Mucosa of descending colon (tissue), 3 donors: Measurements from ENCODE around the gene PSAPL1. TPM values are rescaled to one million over a fixed set of nuclear protein-coding genes. Genes with fewer than 3 reads are reported as not detected.

Source experiments
- ATAC-seq: fragments of 200-7000 bp; cut with Tn5 transposase; one replicate; pipeline ENCODE4 v1.9.1; 2020; ENCODE audit warnings: mild to moderate bottlenecking, moderate library complexity
- DNase-seq, 3 donors: peaks; one replicate each; pipeline ENCODE4 v3.0.0-alpha.2; 2020
- H3K36me3 ChIP-seq: fragments of 200-600 bp; one replicate; pipeline ENCODE4 v1.8.0; 2021; ENCODE audit warnings: low read depth, mild to moderate bottlenecking
- H3K4me1 ChIP-seq: fragments of 200-600 bp; one replicate; pipeline ENCODE4 v1.8.0; 2021; ENCODE audit warnings: low read depth, mild to moderate bottlenecking
- H3K4me3 ChIP-seq: fragments of 200-600 bp; one replicate; pipeline ENCODE4 v1.8.0; 2021; ENCODE audit warnings: mild to moderate bottlenecking
- H3K9me3 ChIP-seq: fragments of 200-600 bp; one replicate; pipeline ENCODE4 v1.8.0; 2021; ENCODE audit warnings: mild to moderate bottlenecking
- CTCF ChIP-seq: fragments of 200-600 bp; IDR thresholded peaks from one replicate; pipeline ENCODE4 v1.8.0; 2022; ENCODE audit warnings: antibody characterized with exemption, mild to moderate bottlenecking
- intact Hi-C, 2 donors: fragments of 100-400 bp; cut with DNase I in 1 of 2; cut with micrococcal nuclease in 1 of 2; formaldehyde crosslinking; loops; one replicate each; pipeline versions ENCODE4 v1.11.0 to v1.11.1; 2022; cut with DNase I, micrococcal nuclease
- total RNA-seq, 3 donors: library from RNA; stranded (reverse); fragmentation: NEBNext Ultra II Directional in 2 of 3; extraction: Animal tissue kit (Norgen Biotek cat#: 25700) in 2 of 3; gene quantifications; one replicate each; pipeline versions ENCODE4 v1.2.1 to v1.2.4, GENCODE V29; 2021 to 2023
- donor health status: DM: no; HTN: no; CAD: no; lungs with moderate emphysema.
- donor health status: DM: no; HTN: no; CAD: no.
- donor health status: DM: no; HTN: yes; CAD: no.

Gene PSAPL1
- total RNA-seq, 3 donors from 2014 or later = not detected

GRCh38 chr4:7389101-7389701 is 45.5 kb downstream of the PSAPL1 start:
- ATAC-seq (no peak), DNase-seq (no peak)
- Histone ChIP-seq H3K4me1 (no peaks in the 10 kb centered on the region), H3K9me3 (no peaks in the 10 kb centered on the region), H3K4me3 (no peak overlapping the region), H3K36me3 (no peaks in the 10 kb centered on the region)
- intact Hi-C loops = no loop called here
- no peak for TF ChIP-seq CTCF

- TF ChIP-seq CTCF = no peak
- intact Hi-C loops = no loop called here
- Histone ChIP-seq H3K4me3 (no peak overlapping the region), H3K9me3 (no peaks in the 10 kb centered on the region), H3K36me3 (no peaks in the 10 kb centered on the region), H3K4me1 (no peaks in the 10 kb centered on the region)
- ATAC-seq (no peak), DNase-seq (no peak)
Observed at GRCh38 chr4:7388627-7389026, 46.1 kb downstream of the PSAPL1 start.

- Histone ChIP-seq H3K4me1 (no peaks in the 10 kb centered on the region), H3K4me3 (no peak overlapping the region), H3K9me3 (no peaks in the 10 kb centered on the region), H3K36me3 (no peaks in the 10 kb centered on the region)
- DNase-seq = no peak
- TF ChIP-seq CTCF = no peak
- no peak for ATAC-seq
- intact Hi-C loops = no loop called here
Observed at GRCh38 chr4:7387925-7388324, 46.8 kb downstream of the PSAPL1 start.

- H3K9me3 ChIP-seq = no peaks in the 10 kb centered on the region
- no peak for TF ChIP-seq CTCF
- H3K4me1 ChIP-seq = no peaks in the 10 kb centered on the region
- H3K36me3 ChIP-seq = no peaks in the 10 kb centered on the region
- ATAC-seq (no peak), DNase-seq (no peak)
- no peak overlapping the region for H3K4me3 ChIP-seq
- intact Hi-C loops = no loop called here
Observed at GRCh38 chr4:7384929-7385890, 49.5 kb downstream of the PSAPL1 start.

GRCh38 chr4:7384003-7384928 is 50.5 kb downstream of the PSAPL1 start:
- H3K4me3 ChIP-seq = no peak overlapping the region
- H3K4me1 ChIP-seq = no peaks in the 10 kb centered on the region
- ATAC-seq = no peak
- intact Hi-C loops = no loop called here
- no peak for TF ChIP-seq CTCF
- H3K9me3 ChIP-seq = no peaks in the 10 kb centered on the region
- H3K36me3 ChIP-seq = no peaks in the 10 kb centered on the region
- peak in 1 of 3 donors; percentile 5 for DNase-seq
